Testis (tissue), 2 donors: ENCODE results near the gene ST8SIA1.

Source experiments
- CTCF ChIP-seq, 3 experiments: fragments of 450-650 bp in 2 of 3; fragments of 200-600 bp in 1 of 3; sonication (generic) in 1 of 3; IDR thresholded peaks; one replicate each; pipeline ENCODE4 v1.5.1; 2016 to 2019; ENCODE audit warnings: antibody characterized with exemption in 3 of 3, mild to moderate bottlenecking in 2 of 3, moderate library complexity in 1 of 3
- POLR2A ChIP-seq: fragments of 450-650 bp; IDR thresholded peaks from one replicate; pipeline ENCODE4 v1.6.1; 2017; ENCODE audit warnings: antibody characterized with exemption, mild to moderate bottlenecking, moderate library complexity

- TF ChIP-seq POLR2A (no peak), CTCF (IDR thresholded peaks at IDR 0.05) (no peak)
Measured at GRCh38 chr12:22217556-22217955, 117.0 kb downstream of the ST8SIA1 start.
